Vagina (tissue), 2 donors: Measurements from ENCODE around the gene MACROD2.

ENCODE experiments used
- POLR2A ChIP-seq, 2 donors: fragments of 450-650 bp; IDR thresholded peaks; one replicate each; pipeline ENCODE4 v1.6.1; 2017; ENCODE audit warnings: antibody characterized with exemption in 2 of 2, mild to moderate bottlenecking in 2 of 2, moderate library complexity in 2 of 2
- POLR2AphosphoS5 ChIP-seq, 2 donors: sonication (generic); formaldehyde crosslinking; IDR thresholded peaks; one replicate each; pipeline ENCODE4 v1.9.0; 2017; ENCODE audit warnings: antibody characterized with exemption in 2 of 2, mild to moderate bottlenecking in 2 of 2, low read depth in 1 of 2; ENCODE audit not compliant: insufficient read depth in 1 of 2
- TF ChIP-seq, protein P1 (sequence below), 3 experiments: fragments of 450-650 bp in 2 of 3; fragments of 200-600 bp in 1 of 3; sonication (generic) in 1 of 3; IDR thresholded peaks; one replicate each; pipeline ENCODE4 v1.5.1; 2017 to 2019; ENCODE audit warnings: antibody characterized with exemption in 3 of 3, mild to moderate bottlenecking in 2 of 3, moderate library complexity in 2 of 3

DNA sequence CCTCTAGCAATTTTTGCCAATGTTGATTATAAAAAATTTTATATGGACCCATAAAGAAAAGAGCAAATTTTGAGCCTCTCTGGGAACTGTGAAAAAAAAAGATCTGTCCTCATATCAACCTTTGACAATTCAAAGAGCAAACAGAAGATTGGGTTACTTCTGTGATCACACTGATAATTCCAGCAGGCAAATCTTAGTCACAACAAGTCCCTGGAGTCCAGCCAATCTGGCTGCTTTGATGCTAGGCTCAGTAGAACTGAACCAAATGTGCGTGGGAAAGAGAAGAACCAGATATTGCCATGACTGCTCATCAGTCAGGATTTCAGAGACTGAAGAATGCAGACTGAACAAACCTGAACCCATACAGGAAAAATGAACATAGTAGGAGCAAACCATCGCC is 780.5 kb downstream of the MACROD2 start:
- TF ChIP-seq POLR2A (IDR thresholded peaks at IDR 0.05) (no peak), POLR2AphosphoS5 (IDR thresholded peaks at IDR 0.05; ENCODE audit: insufficient read depth in 1 of 2, low read depth in 1 of 2) (no peak)
- TF ChIP-seq, protein P1, sequence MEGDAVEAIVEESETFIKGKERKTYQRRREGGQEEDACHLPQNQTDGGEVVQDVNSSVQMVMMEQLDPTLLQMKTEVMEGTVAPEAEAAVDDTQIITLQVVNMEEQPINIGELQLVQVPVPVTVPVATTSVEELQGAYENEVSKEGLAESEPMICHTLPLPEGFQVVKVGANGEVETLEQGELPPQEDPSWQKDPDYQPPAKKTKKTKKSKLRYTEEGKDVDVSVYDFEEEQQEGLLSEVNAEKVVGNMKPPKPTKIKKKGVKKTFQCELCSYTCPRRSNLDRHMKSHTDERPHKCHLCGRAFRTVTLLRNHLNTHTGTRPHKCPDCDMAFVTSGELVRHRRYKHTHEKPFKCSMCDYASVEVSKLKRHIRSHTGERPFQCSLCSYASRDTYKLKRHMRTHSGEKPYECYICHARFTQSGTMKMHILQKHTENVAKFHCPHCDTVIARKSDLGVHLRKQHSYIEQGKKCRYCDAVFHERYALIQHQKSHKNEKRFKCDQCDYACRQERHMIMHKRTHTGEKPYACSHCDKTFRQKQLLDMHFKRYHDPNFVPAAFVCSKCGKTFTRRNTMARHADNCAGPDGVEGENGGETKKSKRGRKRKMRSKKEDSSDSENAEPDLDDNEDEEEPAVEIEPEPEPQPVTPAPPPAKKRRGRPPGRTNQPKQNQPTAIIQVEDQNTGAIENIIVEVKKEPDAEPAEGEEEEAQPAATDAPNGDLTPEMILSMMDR (IDR thresholded peaks at IDR 0.05): no peak
